HEK293 (cell line): Measurements from ENCODE around the gene GCLM.
"Not testable (repeated sequence)": the region's sequence is repeated elsewhere in the genome, so short reads cannot be mapped to it uniquely, and the experiment has no call there.

Source experiments
- CTCF ChIA-PET: fragments of 350-600 bp; formaldehyde crosslinking; extraction: SDS; loops from one replicate; lab custom pipeline; 2021; ENCODE audit warnings: antibody characterized with exemption; lab: Yijun Ruan, JAX
- POLR2A ChIA-PET: fragments of 300-600 bp; formaldehyde crosslinking; extraction: SDS; loops from one replicate; lab custom pipeline; 2020; ENCODE audit warnings: antibody characterized with exemption, inconsistent platforms; lab: Yijun Ruan, JAX
- H3K27ac ChIP-seq: fragments of 200-500 bp; sonication (Bioruptor generic); 2 replicates; pipeline ENCODE4 v1.5.1; 2014; ENCODE audit warnings: low read depth, low read length, control low read depth, inconsistent platforms; ENCODE audit errors: extremely low read depth
- H3K36me3 ChIP-seq, 2 experiments: fragments of 200-500 bp in 1 of 2; sonication (Bioruptor generic) in 1 of 2; 1 replicate in 1 of 2; 2 replicates in 1 of 2; pipeline ENCODE4 v1.5.1; 2014 to 2017; ENCODE audit warnings: inconsistent platforms in 2 of 2, low read length in 2 of 2; ENCODE audit not compliant: control insufficient read depth in 2 of 2, insufficient read depth in 1 of 2
- H3K4me1 ChIP-seq: fragments of 200-500 bp; sonication (Bioruptor generic); 2 replicates; pipeline ENCODE4 v1.5.1; 2014; ENCODE audit warnings: mild to moderate bottlenecking, low read length, inconsistent platforms; ENCODE audit not compliant: control insufficient read depth, insufficient read depth
- H3K4me3 ChIP-seq: 2 replicates; pipeline ENCODE4 v1.5.1; 2011; ENCODE audit warnings: low read depth, mild to moderate bottlenecking, control low read depth, low read length, moderate library complexity
- H3K9me3 ChIP-seq: fragments of 200-500 bp; sonication (Bioruptor generic); 2 replicates; pipeline ENCODE4 v1.5.1; 2014; ENCODE audit warnings: low read depth, low read length, inconsistent platforms; ENCODE audit not compliant: control insufficient read depth, insufficient read depth
- BCL11A ChIP-seq: fragments of 450-650 bp; formaldehyde crosslinking; IDR thresholded peaks from 2 replicates; pipeline ENCODE4 v1.5.1; 2016; ENCODE audit warnings: low read depth, missing biosample characterization, missing genetic modification characterization
- OSR2 ChIP-seq: fragments of 450-650 bp; formaldehyde crosslinking; IDR thresholded peaks from 2 replicates; pipeline ENCODE4 v1.5.1; 2016; ENCODE audit warnings: missing biosample characterization, missing genetic modification characterization
- REST ChIP-seq: fragments of 450-650 bp; formaldehyde crosslinking; IDR thresholded peaks from 2 replicates; pipeline ENCODE4 v1.5.1; 2016; ENCODE audit warnings: missing biosample characterization, missing genetic modification characterization
- SCRT1 ChIP-seq: fragments of 450-650 bp; formaldehyde crosslinking; IDR thresholded peaks from 2 replicates; pipeline ENCODE4 v1.5.1; 2016; ENCODE audit warnings: missing biosample characterization, missing genetic modification characterization, borderline replicate concordance
- SETDB1 ChIP-seq: IDR thresholded peaks from one replicate; pipeline ENCODE4 v1.6.1; 2017; ENCODE audit warnings: mild to moderate bottlenecking, low read length, moderate library complexity, mixed read lengths; ENCODE audit not compliant: insufficient read length
- TCF7L2 ChIP-seq: IDR thresholded peaks from 2 replicates; pipeline ENCODE4 v1.6.1; 2011; ENCODE audit warnings: low read depth, mild to moderate bottlenecking, inconsistent platforms, low read length, moderate library complexity, borderline replicate concordance
- TRIM28 ChIP-seq: IDR thresholded peaks from 2 replicates; pipeline ENCODE4 v1.6.1; 2011; ENCODE audit warnings: low read length, control low read depth, borderline replicate concordance
- ZFP3 ChIP-seq: fragments of 450-650 bp; formaldehyde crosslinking; IDR thresholded peaks from 2 replicates; pipeline ENCODE4 v1.5.1; 2016; ENCODE audit warnings: low read depth, missing biosample characterization, missing genetic modification characterization
- ZIC2 ChIP-seq: fragments of 450-650 bp; formaldehyde crosslinking; IDR thresholded peaks from 2 replicates; pipeline ENCODE4 v1.5.1; 2016; ENCODE audit warnings: missing biosample characterization, missing genetic modification characterization
- ZNF174 ChIP-seq: fragments of 450-650 bp; formaldehyde crosslinking; IDR thresholded peaks from 2 replicates; pipeline ENCODE4 v1.5.0; 2017; ENCODE audit warnings: missing biosample characterization, mild to moderate bottlenecking, missing genetic modification characterization
- ZNF175 ChIP-seq: fragments of 450-650 bp; formaldehyde crosslinking; IDR thresholded peaks from 2 replicates; pipeline ENCODE4 v1.5.1; 2016; ENCODE audit warnings: missing biosample characterization, missing genetic modification characterization
- ZNF426 ChIP-seq: fragments of 450-650 bp; formaldehyde crosslinking; IDR thresholded peaks from 2 replicates; pipeline ENCODE4 v1.5.1; 2017; ENCODE audit warnings: missing biosample characterization, missing genetic modification characterization, mild to moderate bottlenecking, inconsistent platforms, moderate library complexity
- ZNF558 ChIP-seq: fragments of 450-650 bp; formaldehyde crosslinking; IDR thresholded peaks from 2 replicates; pipeline ENCODE4 v1.5.1; 2016; ENCODE audit warnings: missing biosample characterization, missing genetic modification characterization
- ZNF600 ChIP-seq: fragments of 450-650 bp; formaldehyde crosslinking; IDR thresholded peaks from 2 replicates; pipeline ENCODE4 v1.5.1; 2016; ENCODE audit warnings: missing biosample characterization, missing genetic modification characterization
- ZNF660 ChIP-seq: fragments of 450-650 bp; IDR thresholded peaks from 2 replicates; pipeline ENCODE4 v1.5.1; 2018; ENCODE audit warnings: missing biosample characterization, mild to moderate bottlenecking, missing genetic modification characterization
- ZNF701 ChIP-seq: fragments of 450-650 bp; formaldehyde crosslinking; IDR thresholded peaks from 2 replicates; pipeline ENCODE4 v1.5.1; 2016; ENCODE audit warnings: missing biosample characterization, missing genetic modification characterization
- ZNF843 ChIP-seq: fragments of 450-650 bp; formaldehyde crosslinking; IDR thresholded peaks from 2 replicates; pipeline ENCODE4 v1.5.1; 2016; ENCODE audit warnings: missing biosample characterization, missing genetic modification characterization
- TF ChIP-seq, protein P1 (sequence below): fragments of 450-650 bp; formaldehyde crosslinking; IDR thresholded peaks from 2 replicates; pipeline ENCODE4 v1.5.1; 2016; ENCODE audit warnings: missing biosample characterization, missing genetic modification characterization

GCLM gene

GRCh38 chr1:93958032-93958725 lies 48.9 kb upstream of the GCLM start:
- TF ChIP-seq ZNF843 (tag by site-specific recombination) (no peak), REST (tag by site-specific recombination) (no peak), ZNF600 (tag by site-specific recombination) (no peak), OSR2 (tag by site-specific recombination) (no peak), ZNF175 (tag by site-specific recombination) (no peak), ZFP3 (tag by site-specific recombination) (no peak), ZNF701 (tag by site-specific recombination) (no peak), SCRT1 (tag by site-specific recombination) (no peak), BCL11A (tag by site-specific recombination) (no peak), ZNF174 (tag by site-specific recombination) (no peak)
- no peak overlapping the region for H3K27ac ChIP-seq
- H3K4me1 ChIP-seq = peaks cover 5% of the 10 kb centered on the region
- POLR2A ChIA-PET = no interaction called here
- CTCF ChIA-PET = interaction anchor here (0.7 kb wide), 1 partner anchor 431 kb away, joined by 3 read pairs; no protein-coding TSS in a partner anchor
- H3K4me3 ChIP-seq = no peak overlapping the region
- H3K36me3 ChIP-seq = no peaks in the 10 kb centered on the region
- no peaks in the 10 kb centered on the region for H3K9me3 ChIP-seq

GRCh38 chr1:93955765-93956164 lies 46.5 kb upstream of the GCLM start:
- CTCF ChIA-PET = interaction anchor here (0.7 to 1.7 kb wide), 2 partner anchors 84 to 380 kb away, joined by 3 read pairs; no protein-coding TSS in a partner anchor
- no peaks in the 10 kb centered on the region for H3K9me3 ChIP-seq
- H3K4me3 ChIP-seq = no peak overlapping the region
- POLR2A ChIA-PET = no interaction called here
- no peak for TF ChIP-seq ZNF843 (tag by site-specific recombination)
- peak; percentile 80 for TF ChIP-seq SETDB1
- TF ChIP-seq, all 188 proteins: peak for 1
- H3K4me1 ChIP-seq = peaks cover 5% of the 10 kb centered on the region
- H3K27ac ChIP-seq = no peak overlapping the region
- H3K36me3 ChIP-seq = no peaks in the 10 kb centered on the region

DNA sequence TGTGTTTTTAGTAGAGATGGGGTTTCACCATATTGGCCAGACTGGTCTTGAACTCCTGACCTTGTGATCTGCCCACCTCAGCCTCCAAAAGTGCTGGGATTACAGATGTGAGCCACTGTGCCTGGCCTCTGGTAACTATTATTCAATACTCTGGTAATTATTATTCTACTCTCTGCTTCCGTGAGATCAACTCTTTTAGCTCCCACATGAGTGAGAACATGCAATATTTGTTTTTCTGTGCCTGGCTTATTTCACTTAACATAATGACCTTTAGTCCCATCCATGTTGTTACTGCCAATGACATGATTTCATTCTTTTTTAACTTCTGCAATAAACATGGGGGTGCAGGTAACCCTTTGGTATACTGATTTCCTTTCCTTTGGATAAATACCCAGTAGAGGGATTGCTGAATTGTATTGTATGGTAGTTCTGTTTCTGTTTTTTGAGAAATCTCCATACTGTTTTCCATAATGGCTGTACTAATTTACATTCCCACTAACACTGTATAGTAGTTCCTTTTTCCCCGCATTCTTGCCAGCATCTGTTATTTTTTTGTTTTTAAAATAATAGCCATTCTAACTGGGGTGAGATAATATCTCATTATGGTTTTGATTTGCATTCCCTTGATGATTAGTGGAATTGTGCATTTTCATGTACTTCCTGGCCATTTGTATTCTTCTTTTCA lies 37.9 kb upstream of the GCLM start:
- H3K4me1 ChIP-seq, CTCF ChIA-PET, POLR2A ChIA-PET: not testable (repeated sequence)

GRCh38 chr1:93938461-93939145 lies 29.4 kb upstream of the GCLM start:
- ChIA-PET POLR2A (no interaction called here), CTCF (interaction anchor here (0.6 kb wide), 1 partner anchor 398 kb away, joined by 3 read pairs; no protein-coding TSS in a partner anchor)
- Histone ChIP-seq H3K36me3 (no peaks in the 10 kb centered on the region), H3K27ac (no peak overlapping the region), H3K4me1 (no peaks in the 10 kb centered on the region), H3K4me3 (no peak overlapping the region), H3K9me3 (no peaks in the 10 kb centered on the region)
- TF ChIP-seq ZIC2 (tag by site-specific recombination) (no peak), TRIM28 (no peak), ZNF558 (tag by site-specific recombination) (no peak), TCF7L2 (no peak), ZNF426 (no peak), ZNF660 (no peak)
- TF ChIP-seq, protein P1, sequence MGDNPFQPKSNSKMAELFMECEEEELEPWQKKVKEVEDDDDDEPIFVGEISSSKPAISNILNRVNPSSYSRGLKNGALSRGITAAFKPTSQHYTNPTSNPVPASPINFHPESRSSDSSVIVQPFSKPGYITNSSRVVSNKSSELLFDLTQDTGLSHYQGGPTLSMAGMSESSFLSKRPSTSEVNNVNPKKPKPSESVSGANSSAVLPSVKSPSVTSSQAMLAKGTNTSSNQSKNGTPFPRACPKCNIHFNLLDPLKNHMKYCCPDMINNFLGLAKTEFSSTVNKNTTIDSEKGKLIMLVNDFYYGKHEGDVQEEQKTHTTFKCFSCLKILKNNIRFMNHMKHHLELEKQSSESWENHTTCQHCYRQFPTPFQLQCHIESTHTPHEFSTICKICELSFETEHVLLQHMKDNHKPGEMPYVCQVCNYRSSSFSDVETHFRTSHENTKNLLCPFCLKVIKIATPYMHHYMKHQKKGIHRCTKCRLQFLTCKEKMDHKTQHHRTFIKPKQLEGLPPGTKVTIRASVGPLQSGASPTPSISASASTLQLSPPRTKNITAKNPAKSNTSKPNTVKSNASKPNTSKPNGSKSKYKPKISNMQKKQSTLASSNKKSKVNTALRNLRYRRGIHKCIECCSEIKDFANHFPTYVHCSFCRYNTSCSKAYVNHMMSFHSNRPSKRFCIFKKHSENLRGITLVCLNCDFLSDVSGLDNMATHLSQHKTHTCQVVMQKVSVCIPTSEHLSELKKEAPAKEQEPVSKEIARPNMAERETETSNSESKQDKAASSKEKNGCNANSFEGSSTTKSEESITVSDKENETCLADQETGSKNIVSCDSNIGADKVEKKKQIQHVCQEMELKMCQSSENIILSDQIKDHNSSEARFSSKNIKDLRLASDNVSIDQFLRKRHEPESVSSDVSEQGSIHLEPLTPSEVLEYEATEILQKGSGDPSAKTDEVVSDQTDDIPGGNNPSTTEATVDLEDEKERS = no peak

More for the DNA sequence above, 37.9 kb upstream of the GCLM start:
- not testable (repeated sequence) for H3K36me3 ChIP-seq, H3K27ac ChIP-seq, H3K4me3 ChIP-seq, H3K9me3 ChIP-seq
